GM18520 (cell line): ENCODE measurements around the gene GUCA2A.

Experiments
- ATAC-seq: cut with Tn5 transposase; IDR thresholded peaks from one replicate; pipeline ENCODE4 v1.9.1; 2021; ENCODE audit not compliant: unreplicated experiment

The GUCA2A gene

DNA sequence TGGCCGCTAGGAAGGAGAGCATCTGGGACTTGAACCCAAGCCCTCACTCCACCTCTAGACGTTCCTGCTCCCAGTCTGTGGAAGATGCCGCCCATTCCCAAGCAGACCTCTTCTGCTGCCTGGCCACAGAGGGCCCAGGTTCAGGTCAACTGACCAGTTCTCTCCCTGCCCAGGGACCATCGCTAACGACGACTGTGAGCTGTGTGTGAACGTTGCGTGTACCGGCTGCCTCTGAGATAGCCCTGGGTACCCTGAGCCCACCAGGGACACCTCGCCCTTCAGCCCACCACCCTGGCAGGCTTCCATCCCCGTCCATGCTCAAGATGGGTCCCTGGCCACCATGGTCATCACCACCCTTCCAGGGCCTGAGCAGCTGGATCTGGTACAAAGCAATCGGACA, 9.2 kb downstream of the GUCA2A start:
- no peak for ATAC-seq

DNA sequence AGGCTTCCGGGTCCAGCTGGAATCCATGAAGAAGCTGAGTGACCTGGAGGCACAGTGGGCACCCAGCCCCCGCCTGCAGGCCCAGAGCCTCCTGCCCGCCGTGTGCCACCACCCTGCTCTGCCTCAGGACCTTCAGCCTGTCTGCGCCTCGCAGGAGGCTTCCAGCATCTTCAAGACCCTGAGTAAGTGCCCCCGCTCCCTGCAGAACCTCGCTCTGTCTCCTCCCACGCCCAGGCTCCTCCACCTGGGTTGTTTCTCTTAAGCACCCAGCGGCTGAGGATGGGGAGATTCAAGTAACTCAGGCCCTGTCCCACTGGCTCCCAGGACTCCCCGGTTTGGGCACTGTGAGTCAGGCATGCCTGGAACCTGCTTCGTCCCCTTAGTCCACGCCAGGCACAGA, 9.9 kb downstream of the GUCA2A start:
- ATAC-seq: no peak

DNA sequence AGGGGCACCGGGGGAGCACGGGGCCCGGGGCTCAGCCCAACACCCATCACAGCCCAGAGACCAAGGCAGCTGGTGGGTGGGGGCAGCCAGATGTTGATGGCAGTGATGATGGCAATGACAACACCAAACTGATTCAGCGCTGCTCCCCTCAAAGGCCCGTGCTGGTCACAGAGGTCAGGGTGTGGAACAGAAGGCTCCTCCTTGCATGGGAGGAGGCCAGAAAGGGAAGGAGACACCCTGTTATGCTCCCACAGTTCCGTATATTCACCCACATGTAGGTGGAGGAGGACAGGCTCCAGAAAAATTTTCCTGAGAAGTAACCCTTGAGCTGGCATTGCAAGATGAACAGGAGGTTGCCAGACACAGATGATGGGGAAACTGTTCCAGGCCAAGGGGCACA, 10.9 kb downstream of the GUCA2A start:
- ATAC-seq: no peak

DNA sequence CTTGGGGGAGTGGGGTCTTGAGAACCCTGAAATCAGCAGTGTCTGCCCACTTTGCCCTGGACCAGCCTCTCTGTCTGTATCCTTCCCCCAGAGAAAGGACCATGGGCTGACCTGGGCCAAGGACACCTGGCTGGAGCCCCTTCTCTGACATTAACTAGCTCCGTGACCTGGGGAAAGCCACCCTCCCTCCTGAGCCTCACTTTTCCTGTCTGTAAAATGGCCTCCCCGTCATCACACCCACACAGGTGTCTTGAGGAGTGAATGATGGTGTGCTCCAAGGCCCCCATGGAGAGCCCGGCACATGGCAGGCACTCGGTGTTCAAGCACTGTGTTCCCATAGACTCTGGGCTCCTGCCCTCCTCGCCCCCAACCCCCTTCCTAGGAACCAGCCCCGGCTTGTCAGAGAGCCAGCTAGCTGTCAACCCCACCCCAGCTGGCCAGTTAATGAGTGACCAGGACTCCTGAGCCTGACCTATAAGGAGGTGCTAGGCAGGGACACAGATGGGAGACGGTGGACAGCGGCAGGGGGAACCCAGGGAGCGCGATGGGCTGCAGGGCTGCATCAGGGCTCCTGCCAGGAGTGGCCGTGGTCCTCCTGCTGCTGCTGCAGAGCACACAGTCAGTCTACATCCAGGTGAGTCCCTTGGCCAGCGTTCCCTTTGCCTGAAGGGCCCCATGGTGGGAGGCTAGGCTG, 11.5 kb downstream of the GUCA2A start, which contains the start of gene GUCA2B:
Gene GUCA2B, plus strand, starts transcription at position 504 of the 694 bp plus-strand sequence. Its CDS starts 41 bp downstream, at position 545.
- ATAC-seq: no peak

DNA sequence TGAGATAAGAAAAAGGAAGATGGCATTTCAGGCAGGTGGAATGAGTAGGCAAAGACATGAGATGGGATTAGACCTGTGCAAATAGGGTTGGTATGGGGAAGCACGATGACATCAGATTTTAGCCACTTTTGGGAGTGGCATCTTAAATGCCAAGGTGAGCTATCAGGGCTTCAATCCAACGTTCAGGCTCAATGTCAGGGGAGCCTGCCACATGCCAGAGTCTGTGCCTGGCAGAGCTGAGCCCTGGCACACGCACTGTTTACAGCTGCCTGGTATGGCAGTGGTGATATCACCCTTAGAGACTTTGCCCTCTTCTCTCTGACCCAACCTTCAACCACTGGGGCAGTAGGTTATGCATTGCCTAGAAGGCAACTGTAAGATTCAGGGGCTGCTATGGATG, 12.4 kb downstream of the GUCA2A start:
- ATAC-seq: no peak

DNA sequence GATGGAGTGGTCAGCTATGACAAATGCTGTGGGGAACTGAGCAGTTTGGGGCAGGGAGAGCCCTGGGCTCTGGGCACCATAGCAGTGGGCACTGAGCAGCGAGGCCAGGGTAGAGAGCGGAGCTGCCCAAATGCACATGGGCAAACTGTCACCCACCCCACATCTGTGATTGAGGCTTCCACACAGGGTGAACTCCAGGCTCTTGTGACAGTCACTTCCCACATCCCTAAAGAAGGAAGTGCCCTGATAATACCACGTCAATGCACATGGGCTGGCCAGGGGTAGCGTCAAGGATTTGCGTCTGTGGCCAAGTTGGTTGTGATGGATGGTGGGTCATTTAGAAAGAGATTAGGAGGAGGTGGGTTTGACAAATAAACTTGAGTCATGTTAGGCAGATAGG, 13.9 kb downstream of the GUCA2A start:
- ATAC-seq: no peak

DNA sequence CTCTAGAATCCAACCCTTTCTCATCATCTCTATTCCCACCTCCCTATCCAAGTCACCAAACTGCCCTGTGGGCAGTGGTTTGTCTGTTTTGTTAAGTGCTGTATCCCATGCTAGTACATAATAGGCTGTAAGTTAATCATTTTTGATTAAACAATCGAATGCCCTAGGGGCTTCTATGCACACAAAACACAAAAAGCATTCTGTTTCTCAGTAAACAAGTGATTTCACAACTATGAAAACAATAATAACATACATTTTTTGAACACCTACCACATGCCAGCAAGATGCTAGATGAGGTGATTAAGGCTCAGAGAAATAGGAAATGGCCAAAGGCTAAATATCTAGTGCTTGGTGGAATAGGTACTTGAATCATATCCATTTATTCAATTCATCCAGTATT, 16.4 kb downstream of the GUCA2A start:
- no peak for ATAC-seq

DNA sequence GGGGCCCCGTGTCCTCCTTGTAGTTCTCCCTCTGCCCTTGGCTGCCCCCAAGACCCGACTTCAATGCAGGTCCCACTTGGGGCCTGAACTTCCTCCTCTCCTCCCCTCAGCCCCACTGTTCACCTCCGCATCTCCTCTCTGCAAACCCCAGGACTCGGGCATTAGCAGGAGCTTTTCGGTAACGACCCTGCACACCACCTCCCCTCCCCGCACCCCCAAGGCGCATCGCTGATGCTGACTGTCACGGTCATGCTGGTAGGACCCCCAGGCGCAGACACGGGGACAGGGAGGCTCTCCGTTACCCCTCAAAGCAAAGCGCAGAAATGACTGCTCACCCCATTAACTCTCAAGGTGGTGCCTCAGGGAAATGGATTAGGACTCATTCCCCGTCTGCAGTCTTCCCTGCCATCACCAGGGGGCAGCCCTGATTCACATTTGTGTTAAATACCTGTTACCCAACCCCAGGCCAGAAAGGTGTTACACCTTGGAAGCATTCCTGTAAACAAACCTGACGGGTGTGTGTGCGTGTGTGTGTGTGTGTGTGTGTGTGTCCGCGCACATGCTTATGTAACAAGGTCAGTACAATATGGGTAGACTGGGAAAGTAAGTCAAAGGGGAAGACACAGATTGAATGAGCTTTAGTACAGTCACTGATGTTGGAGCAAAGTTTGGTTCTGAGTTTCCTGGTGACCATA, 17.8 kb downstream of the GUCA2A start:
- no peak for ATAC-seq

DNA sequence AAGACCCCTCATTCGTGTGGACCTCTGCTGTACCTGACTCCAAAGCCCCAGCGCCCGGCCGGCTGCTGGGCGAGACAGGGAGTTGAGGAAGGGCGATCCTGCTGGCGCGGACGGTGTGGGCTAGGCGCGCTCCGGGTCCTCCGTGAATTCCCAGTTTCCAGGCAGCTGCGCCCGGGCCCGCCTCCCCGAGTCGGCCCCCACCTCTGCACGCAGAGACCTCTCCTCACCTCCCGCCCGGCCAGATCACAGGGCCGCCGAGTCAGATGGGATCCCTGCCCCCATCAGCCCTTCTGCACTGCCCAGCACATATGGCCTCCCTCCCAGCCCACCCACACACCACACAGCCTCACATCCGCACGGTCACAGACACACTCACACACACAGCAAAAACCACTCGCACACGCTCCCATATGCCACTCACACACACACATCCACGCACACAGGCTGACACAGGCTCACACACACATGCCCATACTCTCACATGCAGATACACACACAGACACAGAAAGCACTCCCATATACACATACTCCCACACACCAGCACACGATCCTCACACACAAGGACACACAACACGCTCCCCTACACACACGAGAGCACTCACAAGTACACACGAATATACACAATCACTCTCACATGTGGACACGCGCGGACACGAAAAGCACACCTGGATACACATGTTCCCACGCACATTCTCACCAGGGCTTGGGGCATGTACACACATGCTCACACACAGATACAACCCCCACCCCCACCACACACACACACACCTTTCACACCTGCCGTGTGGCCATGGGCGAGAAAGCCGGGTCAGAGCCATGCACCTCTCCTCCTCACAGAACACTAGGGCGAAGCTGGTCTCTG, 18.6 kb downstream of the GUCA2A start:
- ATAC-seq: no peak

DNA sequence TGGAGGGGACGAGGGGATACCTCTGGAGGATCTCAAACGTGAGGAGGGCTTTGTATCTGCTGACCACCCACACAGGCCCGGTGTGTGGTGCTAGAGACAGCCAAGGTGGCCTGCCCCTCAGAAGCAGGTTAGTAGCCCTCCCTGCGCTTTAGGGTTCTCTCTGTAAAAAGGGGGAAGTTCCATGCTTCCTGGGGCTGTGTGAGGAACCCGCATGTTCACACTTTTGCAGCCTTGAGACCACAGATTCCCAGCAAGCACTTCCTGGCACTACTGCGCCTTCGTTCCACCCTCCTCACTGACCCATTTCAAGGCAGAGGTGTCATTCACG, 19.2 kb downstream of the GUCA2A start:
- no peak for ATAC-seq

DNA sequence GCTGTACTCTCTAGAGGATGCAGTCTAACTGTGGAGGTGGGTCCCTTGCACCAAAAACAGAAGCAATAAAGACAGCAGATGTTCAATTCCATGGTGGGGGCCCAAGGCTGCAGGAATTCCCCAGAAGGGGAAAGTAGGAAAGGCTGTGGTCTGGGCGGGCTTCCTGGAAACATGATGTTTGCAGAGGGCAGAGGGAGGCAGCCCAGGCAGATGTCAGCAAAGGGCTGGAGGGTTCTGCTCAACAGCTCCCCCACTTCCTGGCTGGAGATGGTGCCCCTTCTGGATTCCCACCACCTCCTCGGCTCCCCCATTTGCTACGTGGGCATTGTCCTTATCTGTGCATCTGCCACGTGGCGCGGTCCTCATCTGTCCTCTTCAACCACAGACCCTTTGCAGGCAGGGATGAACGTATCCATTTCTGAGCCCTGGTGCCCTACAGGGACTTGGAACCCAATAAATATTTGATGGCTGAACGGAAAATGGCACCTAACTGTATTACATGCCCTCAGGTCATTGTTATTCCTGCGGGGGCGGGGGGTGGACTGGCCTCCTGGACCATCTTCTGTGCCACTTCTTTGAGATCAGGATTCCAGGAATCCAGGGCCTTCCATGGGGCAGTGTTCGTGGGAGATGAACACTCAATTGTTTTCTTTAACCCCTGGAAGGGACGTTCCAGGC, 19.7 kb downstream of the GUCA2A start:
- ATAC-seq: no peak

DNA sequence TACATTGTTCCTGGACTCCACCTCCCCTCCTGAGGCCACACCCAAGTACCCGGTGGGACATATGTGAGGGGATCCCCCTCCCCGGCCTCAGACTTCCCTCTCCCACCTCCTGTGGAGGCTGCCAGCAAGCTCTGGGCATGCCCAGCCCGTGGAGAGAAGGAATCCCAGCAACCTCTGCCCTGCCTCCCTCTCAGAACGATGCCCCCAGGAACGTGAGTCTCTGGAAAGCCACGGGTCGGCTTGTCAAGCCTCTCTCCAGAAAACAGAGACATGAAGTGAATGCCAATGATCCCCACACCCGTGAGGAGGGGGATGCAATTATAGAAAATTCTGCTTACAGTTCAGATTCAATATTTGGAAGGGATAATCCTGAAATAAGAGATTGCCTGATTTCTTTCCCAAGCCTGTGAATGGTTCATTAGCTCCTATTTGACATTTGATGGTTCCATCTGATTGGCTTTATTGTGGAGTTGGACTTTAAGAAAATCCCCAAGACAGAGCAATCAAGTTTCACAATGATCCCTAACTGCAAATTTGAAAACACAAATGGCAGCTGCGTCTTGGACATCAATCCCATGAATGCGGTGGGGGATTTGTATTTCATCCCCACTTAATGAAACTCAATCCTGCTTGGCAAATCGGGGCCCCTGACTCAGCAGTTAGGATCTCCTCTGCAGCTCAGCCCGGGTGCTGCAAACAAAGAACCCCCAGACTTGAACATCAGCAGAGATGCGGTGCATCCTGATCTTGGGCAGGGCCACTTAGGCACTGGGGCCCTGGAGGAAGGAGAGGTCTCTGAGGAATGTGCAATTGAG, 20.4 kb downstream of the GUCA2A start:
- no peak for ATAC-seq

DNA sequence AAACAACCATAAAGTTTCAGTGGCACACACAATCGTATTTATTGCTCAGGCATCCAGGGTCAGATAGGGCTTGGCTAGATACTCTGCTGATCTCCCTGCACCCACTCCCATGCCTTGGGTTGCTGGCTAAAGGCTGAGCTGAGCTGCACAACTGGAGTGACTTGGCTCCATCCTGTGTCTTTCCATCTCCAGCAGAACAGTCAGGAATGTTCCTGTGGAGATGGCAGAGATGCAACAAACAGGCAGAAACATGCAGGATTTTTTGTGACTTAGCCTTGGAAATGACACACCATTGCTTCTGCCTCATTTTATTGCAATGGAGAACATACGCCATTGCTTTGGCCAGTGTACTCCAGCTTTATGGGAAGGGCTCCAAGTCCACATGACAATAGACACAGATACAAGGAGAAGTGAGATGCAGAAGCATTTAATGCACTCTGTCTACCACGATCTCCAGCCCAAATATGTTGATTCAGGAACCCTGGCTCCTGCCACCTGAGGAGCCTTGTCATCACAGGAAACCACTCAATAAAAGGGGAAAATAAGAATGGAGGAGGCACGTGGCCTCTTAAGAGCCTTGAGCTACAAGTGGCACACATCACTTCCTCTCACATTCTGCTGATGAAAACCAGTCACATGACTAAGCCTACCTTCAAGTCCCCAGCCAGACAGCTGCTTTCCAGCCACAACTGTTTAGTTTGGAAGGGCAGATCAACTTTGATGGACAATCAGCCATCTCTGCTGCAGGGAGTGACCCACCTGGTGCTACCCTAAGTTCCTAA, 21.5 kb downstream of the GUCA2A start:
- no peak for ATAC-seq

DNA sequence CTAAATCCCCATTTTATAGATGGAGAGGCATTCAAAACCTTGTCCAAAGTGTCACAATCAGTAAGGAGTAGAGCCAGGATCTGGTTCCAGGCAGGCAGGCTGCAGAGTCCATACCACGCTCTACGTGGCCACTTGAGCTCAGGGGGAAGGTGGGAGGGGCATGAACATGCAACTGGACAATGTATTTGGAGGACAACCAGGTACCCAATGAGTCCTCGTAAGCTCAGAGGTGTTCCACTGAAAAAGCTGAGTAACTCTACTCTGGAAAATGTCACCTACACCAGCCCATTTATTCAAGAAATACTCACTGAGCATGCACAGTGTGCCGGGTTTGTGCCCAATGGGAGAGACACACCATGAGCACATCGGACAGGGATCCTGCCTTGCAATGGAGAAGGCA, 22.6 kb downstream of the GUCA2A start:
- no peak for ATAC-seq

DNA sequence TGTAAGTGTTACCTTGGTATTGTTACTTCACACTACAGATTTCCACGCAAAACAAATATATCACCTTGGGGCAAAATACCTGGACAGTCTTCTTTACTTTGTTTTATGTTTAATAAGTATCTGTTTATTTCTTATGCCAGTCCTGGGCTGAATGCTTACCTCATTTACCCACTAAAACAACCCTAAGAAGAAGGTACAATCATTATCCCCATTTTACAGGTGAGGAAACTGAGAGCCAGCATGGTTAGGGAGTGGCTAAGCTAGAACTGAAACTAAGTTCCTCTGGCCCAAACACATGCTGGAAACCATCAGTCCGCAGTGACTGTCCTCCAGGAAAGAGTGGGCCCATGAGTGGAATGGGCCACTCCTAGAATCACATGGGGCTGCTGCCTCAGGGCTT, 24.4 kb downstream of the GUCA2A start:
- ATAC-seq: no peak

DNA sequence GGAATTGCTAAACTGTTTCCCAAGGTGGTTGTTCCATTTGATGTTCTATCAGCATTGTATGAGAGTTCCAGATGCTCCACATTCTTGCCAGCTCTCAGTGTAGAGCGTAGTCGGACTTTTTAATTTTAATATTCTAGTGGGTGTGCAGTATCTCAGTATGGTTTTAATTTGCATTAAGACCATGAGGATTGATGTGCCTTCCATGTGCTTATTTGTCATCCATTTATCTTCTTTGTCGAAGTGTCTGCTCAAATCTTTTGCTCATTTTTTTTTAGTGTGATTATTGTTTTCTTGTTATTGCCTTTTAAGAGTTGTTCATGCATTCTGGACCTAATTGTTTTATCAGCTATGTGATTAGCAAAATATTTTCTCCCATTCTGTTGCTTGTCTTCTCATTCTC, 25.1 kb downstream of the GUCA2A start:
- ATAC-seq: no peak

DNA sequence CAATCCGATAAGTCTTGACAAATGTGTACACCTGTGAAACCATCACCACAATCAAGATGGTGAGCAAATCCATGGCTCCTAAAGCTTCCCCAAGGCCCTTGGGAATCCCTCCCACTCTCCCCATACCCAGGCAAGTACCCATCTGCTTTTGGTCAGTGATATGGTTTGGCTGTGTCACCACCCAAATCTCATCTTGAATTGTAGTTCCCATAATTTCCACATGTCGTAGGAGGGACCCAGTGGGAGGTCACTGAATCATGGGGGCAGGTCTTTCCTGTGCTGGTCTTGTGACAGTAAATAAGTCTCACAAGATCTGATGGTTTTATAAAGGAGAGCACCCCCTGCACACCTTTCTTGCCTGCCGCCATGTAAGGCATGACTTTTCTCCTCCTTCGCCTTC, 26.0 kb downstream of the GUCA2A start:
- ATAC-seq: no peak

DNA sequence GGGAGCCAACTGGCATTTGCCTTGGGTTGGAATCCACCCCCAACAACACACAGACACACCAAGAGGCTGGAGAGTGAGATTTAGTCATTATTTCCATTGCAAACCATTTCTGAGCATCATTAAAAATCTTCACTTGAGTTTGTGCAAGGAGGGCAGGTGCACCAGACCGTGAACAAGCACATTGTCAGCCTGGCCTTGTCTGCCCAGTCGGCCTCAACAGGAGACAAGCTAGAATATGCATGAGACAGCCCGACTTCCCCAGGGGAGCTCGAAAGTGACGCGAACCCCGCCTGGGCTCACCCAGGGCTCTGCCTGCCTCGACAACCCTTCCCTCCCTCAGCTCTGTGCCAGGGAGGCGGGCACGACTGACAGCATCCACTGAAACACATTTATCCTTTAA, 26.8 kb downstream of the GUCA2A start:
- ATAC-seq: no peak

DNA sequence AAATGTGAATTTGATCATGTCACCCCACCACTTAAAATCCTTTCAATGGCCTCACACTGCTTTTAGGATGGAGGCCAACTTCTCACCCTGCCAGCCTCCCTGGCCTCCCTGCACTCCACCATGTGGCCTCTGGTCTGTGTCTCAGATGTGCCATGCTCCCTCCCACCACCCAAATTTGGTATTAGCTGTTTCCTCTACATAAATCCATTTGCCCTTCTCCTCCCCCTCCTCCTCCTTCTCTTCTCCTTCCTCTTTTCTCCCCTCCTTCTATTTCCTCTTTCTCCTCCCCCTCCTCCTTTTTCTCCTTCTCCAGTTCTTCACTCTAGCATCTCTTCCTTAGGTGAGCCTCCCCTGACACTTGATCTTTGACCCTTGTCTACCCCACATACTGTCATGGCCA, 28.1 kb downstream of the GUCA2A start:
- no peak for ATAC-seq

DNA sequence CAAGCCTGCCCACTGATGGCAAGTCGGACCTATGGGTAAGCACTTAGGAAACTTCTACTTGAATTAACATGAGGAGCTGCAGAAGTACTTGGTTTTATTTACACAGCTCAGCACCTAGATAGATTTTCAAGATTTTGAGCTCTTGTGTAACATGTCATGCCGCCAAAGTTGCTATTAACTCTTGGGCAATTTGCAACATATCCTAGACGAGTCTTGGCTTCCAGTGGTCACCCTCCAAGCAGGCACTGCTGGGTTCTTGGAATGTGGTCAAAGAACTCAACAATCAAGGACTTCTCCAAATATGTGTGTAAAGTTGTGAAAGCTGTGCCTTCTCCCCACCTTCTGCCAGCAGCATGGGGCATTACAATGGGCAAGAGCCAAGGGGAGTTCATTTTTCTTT, 29.1 kb downstream of the GUCA2A start:
- no peak for ATAC-seq
